K562 (cell line): ENCODE results near the gene B4GALNT4.

Experiments
- BRF1 ChIP-seq: IDR thresholded peaks from 3 replicates; pipeline ENCODE4 v1.6.1; 2011; ENCODE audit warnings: borderline replicate concordance, mild to moderate bottlenecking; ENCODE audit not compliant: insufficient read length; ENCODE audit errors: extremely low read depth
- POLR2A ChIP-seq: fragments of 450-650 bp; conservative IDR thresholded peaks from 2 replicates; pipeline ENCODE4 v1.6.1; 2016
- ZNF384 ChIP-seq: IDR thresholded peaks from 2 replicates; pipeline ENCODE4 v1.6.1; 2012; ENCODE audit warnings: low read depth, low read length, improper control_type of control experiment
- TF ChIP-seq, protein P1 (sequence below): fragments of 450-650 bp; formaldehyde crosslinking; IDR thresholded peaks from 2 replicates; pipeline ENCODE4 v1.4.0; 2020; ENCODE audit warnings: mild to moderate bottlenecking, moderate library complexity
- TF ChIP-seq, protein P2 (sequence below): sonication (generic); formaldehyde crosslinking; IDR thresholded peaks from 2 replicates; pipeline ENCODE4 v1.8.0; 2022; ENCODE audit warnings: mild to moderate bottlenecking, missing genetic modification reagents, borderline replicate concordance
- TF ChIP-seq, protein P3 (sequence below): sonication (generic); formaldehyde crosslinking; IDR thresholded peaks from 2 replicates; pipeline ENCODE4 v1.9.0; 2022; ENCODE audit warnings: mild to moderate bottlenecking, missing genetic modification reagents
- TF ChIP-seq, protein P4 (sequence below), 2 experiments: fragments of 450-650 bp; IDR thresholded peaks; 2 replicates each; pipeline ENCODE4 v1.6.1; 2016

DNA sequence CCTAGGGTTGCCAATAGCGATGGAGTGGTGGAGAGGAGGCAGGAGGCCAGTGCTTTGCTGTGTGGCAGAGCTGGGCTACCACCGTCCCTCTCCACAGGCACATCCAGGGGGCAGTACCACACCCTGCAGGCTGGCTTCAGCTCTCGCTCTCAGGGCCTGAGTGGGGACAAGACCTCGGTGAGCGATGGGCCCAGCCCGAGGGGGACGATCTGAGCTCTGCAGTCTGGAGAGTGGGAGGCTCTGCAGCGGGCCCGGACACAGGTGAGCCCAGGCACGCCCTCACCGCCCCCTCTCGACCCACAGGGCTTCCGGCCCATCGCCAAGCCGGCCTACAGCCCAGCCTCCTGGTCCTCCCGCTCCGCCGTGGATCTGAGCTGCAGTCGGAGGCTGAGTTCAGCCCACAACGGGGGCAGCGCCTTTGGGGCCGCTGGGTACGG lies 27.2 kb downstream of the B4GALNT4 start:
- TF ChIP-seq, protein P1, sequence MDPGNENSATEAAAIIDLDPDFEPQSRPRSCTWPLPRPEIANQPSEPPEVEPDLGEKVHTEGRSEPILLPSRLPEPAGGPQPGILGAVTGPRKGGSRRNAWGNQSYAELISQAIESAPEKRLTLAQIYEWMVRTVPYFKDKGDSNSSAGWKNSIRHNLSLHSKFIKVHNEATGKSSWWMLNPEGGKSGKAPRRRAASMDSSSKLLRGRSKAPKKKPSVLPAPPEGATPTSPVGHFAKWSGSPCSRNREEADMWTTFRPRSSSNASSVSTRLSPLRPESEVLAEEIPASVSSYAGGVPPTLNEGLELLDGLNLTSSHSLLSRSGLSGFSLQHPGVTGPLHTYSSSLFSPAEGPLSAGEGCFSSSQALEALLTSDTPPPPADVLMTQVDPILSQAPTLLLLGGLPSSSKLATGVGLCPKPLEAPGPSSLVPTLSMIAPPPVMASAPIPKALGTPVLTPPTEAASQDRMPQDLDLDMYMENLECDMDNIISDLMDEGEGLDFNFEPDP (CRISPR knock-in tag) = no peak
- TF ChIP-seq BRF1 (no peak), ZNF384 (no peak), POLR2A (no peak)
- TF ChIP-seq, protein P2, sequence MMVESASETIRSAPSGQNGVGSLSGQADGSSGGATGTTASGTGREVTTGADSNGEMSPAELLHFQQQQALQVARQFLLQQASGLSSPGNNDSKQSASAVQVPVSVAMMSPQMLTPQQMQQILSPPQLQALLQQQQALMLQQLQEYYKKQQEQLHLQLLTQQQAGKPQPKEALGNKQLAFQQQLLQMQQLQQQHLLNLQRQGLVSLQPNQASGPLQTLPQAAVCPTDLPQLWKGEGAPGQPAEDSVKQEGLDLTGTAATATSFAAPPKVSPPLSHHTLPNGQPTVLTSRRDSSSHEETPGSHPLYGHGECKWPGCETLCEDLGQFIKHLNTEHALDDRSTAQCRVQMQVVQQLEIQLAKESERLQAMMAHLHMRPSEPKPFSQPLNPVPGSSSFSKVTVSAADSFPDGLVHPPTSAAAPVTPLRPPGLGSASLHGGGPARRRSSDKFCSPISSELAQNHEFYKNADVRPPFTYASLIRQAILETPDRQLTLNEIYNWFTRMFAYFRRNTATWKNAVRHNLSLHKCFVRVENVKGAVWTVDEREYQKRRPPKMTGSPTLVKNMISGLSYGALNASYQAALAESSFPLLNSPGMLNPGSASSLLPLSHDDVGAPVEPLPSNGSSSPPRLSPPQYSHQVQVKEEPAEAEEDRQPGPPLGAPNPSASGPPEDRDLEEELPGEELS = no peak
- TF ChIP-seq, protein P3, sequence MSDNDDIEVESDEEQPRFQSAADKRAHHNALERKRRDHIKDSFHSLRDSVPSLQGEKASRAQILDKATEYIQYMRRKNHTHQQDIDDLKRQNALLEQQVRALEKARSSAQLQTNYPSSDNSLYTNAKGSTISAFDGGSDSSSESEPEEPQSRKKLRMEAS (CRISPR knock-in tag) = no peak
- TF ChIP-seq, protein P4, sequence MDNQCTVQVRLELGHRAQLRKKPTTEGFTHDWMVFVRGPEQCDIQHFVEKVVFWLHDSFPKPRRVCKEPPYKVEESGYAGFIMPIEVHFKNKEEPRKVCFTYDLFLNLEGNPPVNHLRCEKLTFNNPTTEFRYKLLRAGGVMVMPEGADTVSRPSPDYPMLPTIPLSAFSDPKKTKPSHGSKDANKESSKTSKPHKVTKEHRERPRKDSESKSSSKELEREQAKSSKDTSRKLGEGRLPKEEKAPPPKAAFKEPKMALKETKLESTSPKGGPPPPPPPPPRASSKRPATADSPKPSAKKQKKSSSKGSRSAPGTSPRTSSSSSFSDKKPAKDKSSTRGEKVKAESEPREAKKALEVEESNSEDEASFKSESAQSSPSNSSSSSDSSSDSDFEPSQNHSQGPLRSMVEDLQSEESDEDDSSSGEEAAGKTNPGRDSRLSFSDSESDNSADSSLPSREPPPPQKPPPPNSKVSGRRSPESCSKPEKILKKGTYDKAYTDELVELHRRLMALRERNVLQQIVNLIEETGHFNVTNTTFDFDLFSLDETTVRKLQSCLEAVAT (IDR thresholded peaks at IDR 0.05) = no peak
